ENCODE results near the gene RAB20.

The RAB20 gene

GRCh38 chr13:110511509-110512181 lies 49.9 kb downstream of the RAB20 start:
- TF ChIP-seq CTCF (conservative IDR thresholded peaks at IDR 0.05; ENCODE audit: low read depth, low read length), result no peak
- no peak overlapping the region for H3K4me3 ChIP-seq (ENCODE audit: low read depth, low read length)
- DNase-seq (ENCODE audit: low read depth), result no peak

- no peak for TF ChIP-seq CTCF (conservative IDR thresholded peaks at IDR 0.05; ENCODE audit: low read depth, low read length)
- DNase-seq (ENCODE audit: low read depth), result no peak
- no peak overlapping the region for H3K4me3 ChIP-seq (ENCODE audit: low read depth, low read length)
These were observed 51.3 kb downstream of the RAB20 start for GRCh38 chr13:110509971-110510786.

GRCh38 chr13:110509478-110509926 lies 52.0 kb downstream of the RAB20 start:
- no peak for DNase-seq (ENCODE audit: low read depth)
- H3K4me3 ChIP-seq (ENCODE audit: low read depth, low read length), result no peak overlapping the region
- no peak for TF ChIP-seq CTCF (conservative IDR thresholded peaks at IDR 0.05; ENCODE audit: low read depth, low read length)

GRCh38 chr13:110507678-110508381 lies 53.7 kb downstream of the RAB20 start:
- H3K4me3 ChIP-seq (ENCODE audit: low read depth, low read length), result no peak overlapping the region
- TF ChIP-seq CTCF (conservative IDR thresholded peaks at IDR 0.05; ENCODE audit: low read depth, low read length), result peak; percentile 27
- no peak for DNase-seq (ENCODE audit: low read depth)

- no peak overlapping the region for H3K4me3 ChIP-seq (ENCODE audit: low read depth, low read length)
- TF ChIP-seq CTCF (conservative IDR thresholded peaks at IDR 0.05; ENCODE audit: low read depth, low read length), result no peak
- DNase-seq (ENCODE audit: low read depth), result peak; percentile 87
These were observed 54.5 kb downstream of the RAB20 start for GRCh38 chr13:110506859-110507566.

- no peak overlapping the region for H3K4me3 ChIP-seq (ENCODE audit: low read depth, low read length)
- DNase-seq (ENCODE audit: low read depth), result no peak
- TF ChIP-seq CTCF (conservative IDR thresholded peaks at IDR 0.05; ENCODE audit: low read depth, low read length), result no peak
These were observed 55.1 kb downstream of the RAB20 start for GRCh38 chr13:110506396-110506795.

All from choroid plexus epithelial cell (primary cell).